Smooth muscle cell of the brain vasculature (primary cell): ENCODE results near the gene CFL1.
"Not testable (repeated sequence)": the region's sequence is repeated elsewhere in the genome, so short reads cannot be mapped to it uniquely, and the experiment has no call there.

ENCODE experiments used
- DNase-seq: peaks from one replicate; pipeline ENCODE4 v3.0.0-alpha.2; 2012; ENCODE audit warnings: low read depth, low spot score

Gene CFL1

GRCh38 chr11:65859095-65859811 lies 1.3 kb upstream of the CFL1 start:
- peak; percentile 98 for DNase-seq

- DNase-seq: no peak
Measured at GRCh38 chr11:65858681-65859087, 704 bp upstream of the CFL1 start.

- no peak for DNase-seq
Measured at GRCh38 chr11:65857500-65857852, 504 bp downstream of the CFL1 start.

GRCh38 chr11:65856689-65857499 lies 1.1 kb downstream of the CFL1 start:
- no peak for DNase-seq

- no peak for DNase-seq
Measured at GRCh38 chr11:65855927-65856363, 2.0 kb downstream of the CFL1 start.

GRCh38 chr11:65854852-65855837 lies 2.8 kb downstream of the CFL1 start:
- no peak for DNase-seq

- DNase-seq: no peak
Measured at GRCh38 chr11:65854161-65854592, 3.8 kb downstream of the CFL1 start.

GRCh38 chr11:65853246-65853979 lies 4.6 kb downstream of the CFL1 start:
- no peak for DNase-seq

GRCh38 chr11:65852508-65853245 lies 5.3 kb downstream of the CFL1 start:
- DNase-seq: no peak

- no peak for DNase-seq
Measured at GRCh38 chr11:65851811-65852507, 6.0 kb downstream of the CFL1 start.

- no peak for DNase-seq
Measured at GRCh38 chr11:65851083-65851579, 6.8 kb downstream of the CFL1 start.

GRCh38 chr11:65850217-65851082 lies 7.5 kb downstream of the CFL1 start:
- DNase-seq: no peak

- no peak for DNase-seq
Measured at GRCh38 chr11:65849771-65850216, 8.2 kb downstream of the CFL1 start.

- DNase-seq: no peak
Measured at GRCh38 chr11:65849366-65849765, 8.6 kb downstream of the CFL1 start.

GRCh38 chr11:65848693-65849092 lies 9.3 kb downstream of the CFL1 start:
- not testable (repeated sequence) for DNase-seq

GRCh38 chr11:65847746-65848145 lies 10.2 kb downstream of the CFL1 start:
- no peak for DNase-seq

GRCh38 chr11:65844231-65844872 lies 13.6 kb downstream of the CFL1 start:
- DNase-seq: no peak

- no peak for DNase-seq
Measured at GRCh38 chr11:65843811-65844210, 14.2 kb downstream of the CFL1 start.
